ENCODE measurements around the gene FLVCR2.
A peak's percentile ranks its signal among the peaks of the same experiment; 100 is the strongest.

GRCh38 chr14:75561013-75561432, 17.4 kb upstream of the FLVCR2 start:
- TF ChIP-seq CTCF (IDR thresholded peaks at IDR 0.05) (peak; percentile 52 to 80 (median 58)), POLR2A (IDR thresholded peaks at IDR 0.05; ENCODE audit: low read depth) (no peak)
